Amniotic epithelial cell (primary cell): ENCODE measurements around the gene HSFY1.
"Not testable (repeated sequence)": the region's sequence is repeated elsewhere in the genome, so short reads cannot be mapped to it uniquely, and the experiment has no call there.

Source experiments
- DNase-seq: peaks from one replicate; pipeline ENCODE4 v3.0.0-alpha.2; 2010; ENCODE audit warnings: low read depth

Gene HSFY1, protein sequence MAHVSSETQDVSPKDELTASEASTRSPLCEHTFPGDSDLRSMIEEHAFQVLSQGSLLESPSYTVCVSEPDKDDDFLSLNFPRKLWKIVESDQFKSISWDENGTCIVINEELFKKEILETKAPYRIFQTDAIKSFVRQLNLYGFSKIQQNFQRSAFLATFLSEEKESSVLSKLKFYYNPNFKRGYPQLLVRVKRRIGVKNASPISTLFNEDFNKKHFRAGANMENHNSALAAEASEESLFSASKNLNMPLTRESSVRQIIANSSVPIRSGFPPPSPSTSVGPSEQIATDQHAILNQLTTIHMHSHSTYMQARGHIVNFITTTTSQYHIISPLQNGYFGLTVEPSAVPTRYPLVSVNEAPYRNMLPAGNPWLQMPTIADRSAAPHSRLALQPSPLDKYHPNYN

DNA sequence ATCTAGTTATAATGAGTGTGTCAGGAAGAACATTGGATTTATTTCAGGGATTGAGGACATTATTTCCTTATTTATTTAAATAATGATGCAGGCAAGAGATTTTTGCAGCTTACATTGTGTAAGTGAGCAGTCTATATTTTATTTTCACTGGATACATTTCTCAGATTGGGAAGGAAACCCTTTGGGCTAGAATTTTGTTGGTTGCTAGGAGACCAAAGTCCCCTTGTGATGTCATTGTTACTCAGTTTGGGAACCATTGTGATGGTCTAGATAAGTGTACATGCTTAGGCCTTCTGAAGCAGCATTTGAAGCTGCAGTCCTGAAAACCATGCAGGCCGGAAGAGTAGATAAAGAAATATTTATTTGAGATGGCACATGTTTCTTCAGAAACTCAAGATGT is at the start of gene HSFY1:
Gene HSFY1, plus strand, starts transcription at position 301 of the 400 bp plus-strand sequence. Its CDS starts 68 bp downstream, at position 369.
- DNase-seq: not testable (repeated sequence)

DNA sequence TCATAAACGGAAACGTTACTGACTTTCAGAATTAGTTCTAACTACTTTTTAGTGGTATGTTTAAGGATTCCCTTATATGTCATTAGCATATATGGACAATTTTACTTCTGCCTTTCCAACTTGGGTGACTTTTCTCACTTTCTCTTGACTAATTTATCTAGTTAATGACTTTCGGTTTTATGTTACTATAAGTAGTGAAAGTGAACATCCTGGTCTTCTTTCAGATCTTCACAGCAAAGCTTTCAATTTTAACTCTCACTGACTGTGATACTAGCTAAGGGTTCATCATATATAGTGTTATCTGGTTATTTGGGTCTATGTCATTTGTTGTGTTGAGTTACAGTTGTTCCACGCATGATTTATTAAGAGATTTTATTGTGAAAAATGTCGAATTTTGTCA is 42.3 kb upstream of the HSFY1 start:
- DNase-seq: not testable (repeated sequence)

DNA sequence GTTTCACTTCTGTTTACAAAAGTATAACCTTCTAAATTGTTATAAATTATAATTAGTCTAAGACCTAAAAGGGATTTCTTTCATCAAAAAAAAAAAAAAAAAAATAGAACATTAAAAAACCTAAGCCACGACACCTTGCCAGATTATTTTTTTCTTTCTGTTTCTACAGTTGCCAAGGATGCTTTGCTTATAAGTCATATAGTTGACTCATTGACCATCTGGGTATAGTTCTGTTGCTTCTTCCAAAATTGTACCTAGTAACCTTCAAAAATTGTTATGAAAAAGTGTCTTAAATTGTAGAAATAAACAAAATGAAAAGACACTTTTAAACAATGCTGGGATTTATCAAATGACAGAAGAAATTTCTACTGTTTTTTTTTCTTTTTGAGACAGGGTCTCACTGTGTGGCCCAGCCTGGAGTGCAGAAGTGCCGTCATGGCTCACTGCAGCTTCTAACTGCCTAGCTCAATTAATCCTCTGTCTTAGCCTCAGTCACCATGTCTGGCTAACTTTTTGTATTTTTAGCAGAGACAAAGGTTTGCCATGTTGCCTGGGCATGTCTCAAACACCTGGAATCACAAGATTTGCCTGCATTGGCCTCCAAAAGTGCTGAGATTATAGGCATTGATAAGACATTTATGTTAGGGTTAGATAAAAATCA is 15.4 kb upstream of the HSFY1 start:
- DNase-seq: not testable (repeated sequence)

DNA sequence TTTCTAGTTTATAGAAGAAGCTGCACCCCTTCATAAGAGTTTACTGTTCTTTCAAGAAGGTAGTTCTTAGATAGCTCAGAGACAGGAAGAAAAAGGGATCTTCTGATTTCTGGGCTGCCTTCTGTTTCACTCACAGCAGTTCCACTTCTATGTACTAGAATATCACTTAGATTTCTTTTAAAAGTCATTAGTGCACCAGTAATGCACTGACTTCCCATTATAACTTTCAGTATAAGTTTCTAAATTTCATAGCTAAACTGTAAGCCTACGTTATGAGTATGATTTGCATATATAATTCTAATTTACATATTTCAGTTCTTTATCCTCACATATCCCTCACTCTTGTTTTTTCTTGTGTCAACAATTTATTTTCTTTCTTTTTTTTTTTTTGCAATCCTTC is 7.6 kb upstream of the HSFY1 start:
- not testable (repeated sequence) for DNase-seq

DNA sequence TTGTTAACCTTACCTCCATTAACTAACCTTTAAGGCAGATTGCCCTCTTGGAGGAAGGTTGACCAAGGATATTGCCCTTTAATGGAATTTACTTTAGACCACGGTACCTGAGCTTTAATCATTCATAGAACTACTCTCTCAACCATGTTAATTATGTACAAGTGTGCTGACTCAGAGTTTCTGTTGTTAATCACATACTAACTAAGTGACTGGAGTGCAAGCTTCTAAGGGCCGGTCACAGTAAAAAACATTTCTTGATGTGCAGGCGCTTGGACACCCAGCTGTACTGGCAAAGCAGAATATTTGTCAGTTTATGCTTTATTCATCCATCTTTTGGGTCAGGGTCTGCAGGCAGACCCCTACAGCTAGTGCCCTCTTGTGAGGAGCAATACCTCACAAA is 6.6 kb downstream of the HSFY1 start:
- not testable (repeated sequence) for DNase-seq

DNA sequence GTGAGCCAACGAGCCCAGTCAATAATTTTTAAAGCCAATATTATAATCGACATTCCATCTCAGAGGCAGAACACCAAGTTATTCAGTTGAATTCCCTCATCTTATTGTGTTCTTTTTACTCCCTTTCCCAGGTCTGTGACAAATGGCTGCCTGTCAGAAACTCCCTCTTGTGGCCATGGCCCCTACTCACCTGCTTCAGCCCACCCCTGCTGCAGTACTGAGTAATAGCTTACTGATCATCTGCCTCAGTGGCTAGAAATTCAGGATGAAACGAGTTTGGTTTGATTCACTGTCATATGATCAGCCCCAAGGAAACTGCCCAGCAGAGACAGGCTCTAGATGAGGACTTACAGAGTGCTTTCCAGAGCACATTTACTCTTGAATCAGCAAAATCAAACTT is 19.4 kb downstream of the HSFY1 start:
- not testable (repeated sequence) for DNase-seq
